HepG2 (cell line): Measurements from ENCODE around the gene TPX2. TPM values are rescaled to one million over a fixed set of nuclear protein-coding genes. Genes with fewer than 3 reads are reported as not detected.

Experiments
- CEBPG ChIP-seq: IDR thresholded peaks from 2 replicates; pipeline ENCODE4 v1.6.1; 2016
- DPF2 ChIP-seq: sonication (generic); formaldehyde crosslinking; IDR thresholded peaks from 2 replicates; pipeline ENCODE4 v1.4.0; 2020; ENCODE audit warnings: mild to moderate bottlenecking, low read depth, missing genetic modification reagents, borderline replicate concordance
- HMGXB3 ChIP-seq: sonication (generic); formaldehyde crosslinking; IDR thresholded peaks from 2 replicates; pipeline ENCODE4 v1.4.0; 2020; ENCODE audit warnings: missing genetic modification reagents, borderline replicate concordance
- JARID2 ChIP-seq: sonication (generic); formaldehyde crosslinking; IDR thresholded peaks from 2 replicates; pipeline ENCODE4 v1.8.1; 2023; ENCODE audit warnings: missing genetic modification reagents, inconsistent platforms; ENCODE audit not compliant: insufficient replicate concordance
- KLF11 ChIP-seq: IDR thresholded peaks from 2 replicates; pipeline ENCODE4 v1.6.1; 2016; ENCODE audit warnings: missing compliant biosample characterization
- LCORL ChIP-seq, 2 experiments: fragments of 450-650 bp in 1 of 2; sonication (generic) in 1 of 2; formaldehyde crosslinking in 1 of 2; IDR thresholded peaks; 2 replicates each; pipeline versions ENCODE4 v1.5.0 to v1.6.1; 2017 to 2020; ENCODE audit warnings: antibody characterized with exemption in 1 of 2, missing genetic modification reagents in 1 of 2
- MLXIP ChIP-seq: sonication (generic); formaldehyde crosslinking; IDR thresholded peaks from 2 replicates; pipeline ENCODE4 v1.9.0; 2021; ENCODE audit warnings: missing genetic modification reagents, borderline replicate concordance
- NFYC ChIP-seq: IDR thresholded peaks from 2 replicates; pipeline ENCODE4 v1.6.1; 2016; ENCODE audit warnings: missing genetic modification reagents, missing compliant biosample characterization
- NRL ChIP-seq: sonication (generic); formaldehyde crosslinking; IDR thresholded peaks from 2 replicates; pipeline ENCODE4 v1.5.0; 2020; ENCODE audit warnings: missing genetic modification reagents, mild to moderate bottlenecking, moderate library complexity, borderline replicate concordance
- PHF21A ChIP-seq: sonication (generic); formaldehyde crosslinking; IDR thresholded peaks from 2 replicates; pipeline ENCODE4 v1.5.0; 2020; ENCODE audit warnings: mild to moderate bottlenecking, missing genetic modification reagents
- SNAPC2 ChIP-seq: sonication (generic); formaldehyde crosslinking; IDR thresholded peaks from 2 replicates; pipeline ENCODE4 v1.8.1; 2022; ENCODE audit warnings: mild to moderate bottlenecking, missing genetic modification reagents
- ZMYM4 ChIP-seq: sonication (generic); formaldehyde crosslinking; IDR thresholded peaks from 2 replicates; pipeline ENCODE4 v1.8.1; 2023; ENCODE audit warnings: mild to moderate bottlenecking, missing genetic modification reagents
- ZNF556 ChIP-seq: sonication (generic); formaldehyde crosslinking; IDR thresholded peaks from 2 replicates; pipeline ENCODE4 v1.4.0; 2020; ENCODE audit warnings: mild to moderate bottlenecking, missing genetic modification reagents, borderline replicate concordance
- ZNF652 ChIP-seq: IDR thresholded peaks from 2 replicates; pipeline ENCODE4 v1.6.1; 2016; ENCODE audit warnings: low read depth, borderline replicate concordance
- ZNF839 ChIP-seq: sonication (generic); formaldehyde crosslinking; IDR thresholded peaks from 2 replicates; pipeline ENCODE4 v1.4.0; 2020; ENCODE audit warnings: missing genetic modification reagents, mild to moderate bottlenecking, borderline replicate concordance
- polyA plus RNA-seq, 8 experiments: library from polyadenylated mRNA; depleted of rRNA in 3 of 8; stranded (reverse) in 7 of 8; unstranded in 1 of 8; fragments of >200 nt; fragmentation: Illumina TruSeq in 4 of 8; extraction: Trizol in 4 of 8; gene quantifications; 2 replicates each; pipeline versions ENCODE4 v1.2.1 to v1.2.3, GENCODE V29; 2011 to 2016; ENCODE audit warnings: low read depth in 4 of 8, missing spikeins in 1 of 8, mixed read lengths in 1 of 8; ENCODE audit not compliant: insufficient read depth in 1 of 8
- total RNA-seq, 5 experiments: library from RNA; depleted of rRNA; stranded (reverse); fragments of >200 nt; fragmentation: Illumina TruSeq; extraction: Trizol; gene quantifications; 2 replicates each; pipeline ENCODE4 v1.2.3, GENCODE V29; 2016; ENCODE audit warnings: low read depth in 1 of 5
- TF ChIP-seq, protein P1 (sequence below): sonication (generic); formaldehyde crosslinking; IDR thresholded peaks from 2 replicates; pipeline ENCODE4 v1.4.0; 2020; ENCODE audit warnings: missing genetic modification reagents
- TF ChIP-seq, protein P2 (sequence below): sonication (generic); formaldehyde crosslinking; IDR thresholded peaks from 2 replicates; pipeline ENCODE4 v1.8.0; 2022; ENCODE audit warnings: mild to moderate bottlenecking, missing genetic modification reagents, borderline replicate concordance
- TF ChIP-seq, protein P3 (sequence below): sonication (generic); formaldehyde crosslinking; IDR thresholded peaks from 2 replicates; pipeline ENCODE4 v1.4.0; 2020; ENCODE audit warnings: missing genetic modification reagents; ENCODE audit errors: not compliant biosample characterization

TPX2 gene
- total and polyA plus RNA-seq, 2 of the 13 experiments (the other 11 are each of a cell fraction or from before 2014, with no cell fraction given): 34.3 to 124 TPM

GRCh38 chr20:31698243-31698802 lies 40.8 kb upstream of the TPX2 start (continued):
- TF ChIP-seq MLXIP (CRISPR knock-in tag) (no peak), LCORL (IDR thresholded peaks at IDR 0.05) (no peak), LCORL (CRISPR knock-in tag; IDR thresholded peaks at IDR 0.05) (no peak; the same call in 1 of the 2 replicates), ZMYM4 (CRISPR knock-in tag) (no peak), KLF11 (CRISPR knock-in tag) (no peak), NRL (CRISPR knock-in tag) (peak; percentile 71; the same call in 1 of the 2 replicates), DPF2 (CRISPR knock-in tag) (no peak), SNAPC2 (no peak), ZNF556 (CRISPR knock-in tag) (no peak; the same call in 1 of the 2 replicates), ZNF839 (CRISPR knock-in tag) (0 out of 2 replicates have a peak, but pooled peaks have one; percentile 46), JARID2 (CRISPR knock-in tag) (no peak), PHF21A (CRISPR knock-in tag) (no peak), HMGXB3 (CRISPR knock-in tag) (no peak), NFYC (no peak), ZNF652 (no peak), CEBPG (CRISPR knock-in tag) (no peak)
- TF ChIP-seq, protein P1, sequence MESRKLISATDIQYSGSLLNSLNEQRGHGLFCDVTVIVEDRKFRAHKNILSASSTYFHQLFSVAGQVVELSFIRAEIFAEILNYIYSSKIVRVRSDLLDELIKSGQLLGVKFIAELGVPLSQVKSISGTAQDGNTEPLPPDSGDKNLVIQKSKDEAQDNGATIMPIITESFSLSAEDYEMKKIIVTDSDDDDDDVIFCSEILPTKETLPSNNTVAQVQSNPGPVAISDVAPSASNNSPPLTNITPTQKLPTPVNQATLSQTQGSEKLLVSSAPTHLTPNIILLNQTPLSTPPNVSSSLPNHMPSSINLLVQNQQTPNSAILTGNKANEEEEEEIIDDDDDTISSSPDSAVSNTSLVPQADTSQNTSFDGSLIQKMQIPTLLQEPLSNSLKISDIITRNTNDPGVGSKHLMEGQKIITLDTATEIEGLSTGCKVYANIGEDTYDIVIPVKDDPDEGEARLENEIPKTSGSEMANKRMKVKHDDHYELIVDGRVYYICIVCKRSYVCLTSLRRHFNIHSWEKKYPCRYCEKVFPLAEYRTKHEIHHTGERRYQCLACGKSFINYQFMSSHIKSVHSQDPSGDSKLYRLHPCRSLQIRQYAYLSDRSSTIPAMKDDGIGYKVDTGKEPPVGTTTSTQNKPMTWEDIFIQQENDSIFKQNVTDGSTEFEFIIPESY (CRISPR knock-in tag): no peak
- TF ChIP-seq, protein P2, sequence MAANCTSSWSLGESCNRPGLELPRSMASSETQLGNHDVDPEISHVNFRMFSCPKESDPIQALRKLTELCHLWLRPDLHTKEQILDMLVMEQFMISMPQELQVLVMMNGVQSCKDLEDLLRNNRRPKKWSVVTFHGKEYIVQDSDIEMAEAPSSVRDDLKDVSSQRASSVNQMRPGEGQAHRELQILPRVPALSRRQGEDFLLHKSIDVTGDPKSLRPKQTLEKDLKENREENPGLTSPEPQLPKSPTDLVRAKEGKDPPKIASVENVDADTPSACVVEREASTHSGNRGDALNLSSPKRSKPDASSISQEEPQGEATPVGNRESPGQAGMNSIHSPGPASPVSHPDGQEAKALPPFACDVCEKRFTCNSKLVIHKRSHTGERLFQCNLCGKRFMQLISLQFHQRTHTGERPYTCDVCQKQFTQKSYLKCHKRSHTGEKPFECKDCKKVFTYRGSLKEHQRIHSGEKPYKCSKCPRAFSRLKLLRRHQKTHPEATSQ: no peak
- TF ChIP-seq, protein P3, sequence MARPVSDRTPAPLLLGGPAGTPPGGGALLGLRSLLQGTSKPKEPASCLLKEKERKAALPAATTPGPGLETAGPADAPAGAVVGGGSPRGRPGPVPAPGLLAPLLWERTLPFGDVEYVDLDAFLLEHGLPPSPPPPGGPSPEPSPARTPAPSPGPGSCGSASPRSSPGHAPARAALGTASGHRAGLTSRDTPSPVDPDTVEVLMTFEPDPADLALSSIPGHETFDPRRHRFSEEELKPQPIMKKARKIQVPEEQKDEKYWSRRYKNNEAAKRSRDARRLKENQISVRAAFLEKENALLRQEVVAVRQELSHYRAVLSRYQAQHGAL (CRISPR knock-in tag): no peak
